ENCODE data around the gene SLC25A2.

Gene SLC25A2

GRCh38 chr5:141269195-141269594 lies 34.7 kb downstream of the SLC25A2 start:
- Histone ChIP-seq H3K27me3 (ENCODE audit: insufficient read depth, low read depth, severe bottlenecking) (no peaks in the 10 kb centered on the region), H3K9me3 (ENCODE audit: severe bottlenecking) (peaks cover 37% of the 10 kb centered on the region), H3K27ac (no peak overlapping the region), H3K4me3 (ENCODE audit: low read depth, low read length) (no peak overlapping the region), H3K36me3 (no peaks in the 10 kb centered on the region)
- no peak for DNase-seq
- TF ChIP-seq, protein P1, sequence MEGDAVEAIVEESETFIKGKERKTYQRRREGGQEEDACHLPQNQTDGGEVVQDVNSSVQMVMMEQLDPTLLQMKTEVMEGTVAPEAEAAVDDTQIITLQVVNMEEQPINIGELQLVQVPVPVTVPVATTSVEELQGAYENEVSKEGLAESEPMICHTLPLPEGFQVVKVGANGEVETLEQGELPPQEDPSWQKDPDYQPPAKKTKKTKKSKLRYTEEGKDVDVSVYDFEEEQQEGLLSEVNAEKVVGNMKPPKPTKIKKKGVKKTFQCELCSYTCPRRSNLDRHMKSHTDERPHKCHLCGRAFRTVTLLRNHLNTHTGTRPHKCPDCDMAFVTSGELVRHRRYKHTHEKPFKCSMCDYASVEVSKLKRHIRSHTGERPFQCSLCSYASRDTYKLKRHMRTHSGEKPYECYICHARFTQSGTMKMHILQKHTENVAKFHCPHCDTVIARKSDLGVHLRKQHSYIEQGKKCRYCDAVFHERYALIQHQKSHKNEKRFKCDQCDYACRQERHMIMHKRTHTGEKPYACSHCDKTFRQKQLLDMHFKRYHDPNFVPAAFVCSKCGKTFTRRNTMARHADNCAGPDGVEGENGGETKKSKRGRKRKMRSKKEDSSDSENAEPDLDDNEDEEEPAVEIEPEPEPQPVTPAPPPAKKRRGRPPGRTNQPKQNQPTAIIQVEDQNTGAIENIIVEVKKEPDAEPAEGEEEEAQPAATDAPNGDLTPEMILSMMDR (IDR thresholded peaks at IDR 0.05; ENCODE audit: low read depth, low read length) = no peak

GRCh38 chr5:141261238-141261546 lies 42.7 kb downstream of the SLC25A2 start:
- Histone ChIP-seq H3K9me3 (ENCODE audit: severe bottlenecking) (peaks cover 70% of the 10 kb centered on the region), H3K4me3 (ENCODE audit: low read depth, low read length) (no peak overlapping the region), H3K27ac (no peak overlapping the region), H3K36me3 (no peaks in the 10 kb centered on the region), H3K27me3 (ENCODE audit: insufficient read depth, low read depth, severe bottlenecking) (no peaks in the 10 kb centered on the region)
- no peak for DNase-seq
- TF ChIP-seq, protein P1 (IDR thresholded peaks at IDR 0.05; ENCODE audit: low read depth, low read length) = no peak

DNA sequence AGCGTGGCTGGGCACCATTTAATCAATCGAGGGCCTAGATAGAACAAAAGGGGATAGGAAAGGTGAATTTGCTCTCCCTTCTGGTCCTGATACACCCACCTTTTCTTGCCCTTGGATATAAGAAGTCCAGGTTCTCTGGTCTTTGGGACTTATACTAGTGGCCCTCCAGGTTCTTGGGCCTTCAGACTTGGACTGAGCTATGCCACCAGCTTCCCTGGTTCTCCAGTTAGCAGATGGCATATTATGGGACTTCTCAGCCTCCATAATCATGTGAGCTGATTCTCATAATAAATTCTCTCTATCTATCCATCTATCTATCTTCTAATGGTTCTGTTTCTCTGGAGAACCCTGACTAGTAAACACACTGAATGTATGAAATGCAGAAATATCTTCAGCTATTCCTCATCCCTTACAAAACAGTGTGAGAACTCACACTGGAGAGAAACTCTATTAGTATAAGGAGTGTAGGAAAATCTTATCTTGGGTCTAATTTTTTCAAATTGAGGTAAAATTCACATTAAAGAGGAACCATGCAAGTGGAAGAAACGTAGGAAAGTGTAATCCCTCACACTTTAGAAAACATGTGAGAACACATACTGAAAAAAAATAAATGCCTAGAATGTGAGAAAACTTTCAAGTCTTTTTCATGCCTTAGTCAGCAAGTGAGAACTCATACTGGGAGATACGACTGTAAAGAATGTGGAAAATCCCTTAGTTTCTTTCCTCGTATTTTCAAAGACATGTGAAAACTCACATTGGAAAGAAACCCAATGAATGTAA lies 43.2 kb downstream of the SLC25A2 start:
- TF ChIP-seq, protein P1 (IDR thresholded peaks at IDR 0.05; ENCODE audit: low read depth, low read length) = no peak
- Histone ChIP-seq H3K9me3 (ENCODE audit: severe bottlenecking) (peaks cover 66% of the 10 kb centered on the region), H3K4me3 (ENCODE audit: low read depth, low read length) (no peak overlapping the region)

DNA sequence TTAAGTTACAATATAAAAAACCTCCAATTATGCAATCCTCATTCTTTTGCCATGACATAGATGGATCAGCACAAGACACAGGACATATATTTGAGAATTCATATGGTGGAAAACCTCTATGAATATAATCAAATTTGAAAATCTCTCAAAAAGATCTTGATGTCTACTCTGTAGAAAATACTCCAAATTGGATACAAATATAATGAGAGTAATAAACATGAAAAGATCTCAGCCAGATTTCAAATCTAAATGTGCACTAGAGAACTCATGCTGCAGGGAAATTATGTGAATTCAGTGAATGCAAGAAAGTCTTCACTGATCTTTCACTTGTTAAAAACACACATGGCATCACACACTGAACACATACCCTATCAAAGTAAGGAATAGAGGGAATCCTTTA lies 44.9 kb downstream of the SLC25A2 start:
- Histone ChIP-seq H3K9me3 (ENCODE audit: severe bottlenecking) (peaks cover 54% of the 10 kb centered on the region), H3K36me3 (no peaks in the 10 kb centered on the region), H3K4me3 (ENCODE audit: low read depth, low read length) (no peak overlapping the region), H3K27me3 (ENCODE audit: insufficient read depth, low read depth, severe bottlenecking) (no peaks in the 10 kb centered on the region), H3K27ac (no peak overlapping the region)
- TF ChIP-seq, protein P1 (IDR thresholded peaks at IDR 0.05; ENCODE audit: low read depth, low read length) = no peak
- no peak for DNase-seq

More for the DNA sequence above, 43.2 kb downstream of the SLC25A2 start:
- H3K27ac ChIP-seq = no peak overlapping the region
- no peaks in the 10 kb centered on the region for H3K27me3 ChIP-seq (ENCODE audit: insufficient read depth, low read depth, severe bottlenecking)
- no peak for DNase-seq
- no peaks in the 10 kb centered on the region for H3K36me3 ChIP-seq

- Histone ChIP-seq H3K4me3 (ENCODE audit: low read depth, low read length) (no peak overlapping the region), H3K36me3 (no peaks in the 10 kb centered on the region), H3K9me3 (ENCODE audit: severe bottlenecking) (peaks cover 51% of the 10 kb centered on the region), H3K27me3 (ENCODE audit: insufficient read depth, low read depth, severe bottlenecking) (no peaks in the 10 kb centered on the region), H3K27ac (no peak overlapping the region)
- TF ChIP-seq, protein P1 (IDR thresholded peaks at IDR 0.05; ENCODE audit: low read depth, low read length) = no peak
- no peak for DNase-seq
Measured at GRCh38 chr5:141258464-141258863, 45.4 kb downstream of the SLC25A2 start.

Data from WERI-Rb-1 (cell line).